Measurements from ENCODE around the gene EXOG. TPM values are rescaled to one million over a fixed set of nuclear protein-coding genes. Genes with fewer than 3 reads are reported as not detected.

EXOG gene
- polyA plus RNA-seq, 3 donors, result 1.6 to 5.4 (median 2.4) TPM

DNA sequence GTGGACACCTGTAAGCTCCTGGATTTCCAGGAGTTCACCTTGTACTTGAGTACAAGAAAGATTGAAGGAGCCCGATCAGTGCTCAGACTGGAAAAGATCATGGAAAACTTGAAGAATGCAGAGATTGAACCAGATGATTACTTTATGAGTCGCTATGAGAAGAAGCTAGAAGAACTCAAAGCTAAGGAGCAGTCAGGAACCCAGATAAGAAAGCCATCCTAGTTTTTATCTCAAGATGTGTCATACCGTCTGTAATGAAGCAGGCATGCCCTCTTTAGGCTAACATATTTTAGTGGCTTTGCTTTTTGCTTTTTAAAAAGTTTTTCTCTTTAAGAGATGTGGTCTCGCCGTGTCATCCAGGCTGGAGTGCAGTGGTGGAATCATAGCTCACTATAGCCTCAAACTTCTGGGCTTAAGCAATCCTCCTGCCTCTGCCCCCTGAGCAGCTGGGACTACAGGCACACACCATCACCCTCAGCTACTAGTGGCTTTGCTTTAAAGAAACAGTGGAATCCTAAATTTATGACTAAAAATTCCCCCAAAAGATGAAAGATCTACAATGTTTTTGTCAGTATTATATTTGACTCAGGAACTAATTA is 28.1 kb downstream of the EXOG start:
- Histone ChIP-seq H3K27ac (ENCODE audit: low read depth in 1 of 2, low read length in 2 of 2) (no peak overlapping the region), H3K27me3 (ENCODE audit: control insufficient read depth in 2 of 2, insufficient read depth in 2 of 2, low read length in 2 of 2) (no peaks in the 10 kb centered on the region), H3K9me3 (replicated peaks in 1 of 2; ENCODE audit: control insufficient read depth in 1 of 2, insufficient read depth in 1 of 2, low read length in 2 of 2) (no peaks in the 10 kb centered on the region), H3K4me2 (replicated peaks; ENCODE audit: extremely low read depth, low read length, poor library complexity, severe bottlenecking) (no peak overlapping the region), H3K4me1 (ENCODE audit: control insufficient read depth in 1 of 2, insufficient read depth in 2 of 2, low read length in 2 of 2) (no peaks in the 10 kb centered on the region), H3K36me3 (replicated peaks in 1 of 2; ENCODE audit: control insufficient read depth in 1 of 2, insufficient read depth in 2 of 2, low read length in 2 of 2) (peaks cover 34 to 77% of the 10 kb centered on the region in 2 donors), H2AFZ (ENCODE audit: insufficient read depth, low read depth, low read length, poor library complexity, severe bottlenecking) (no peak overlapping the region), H3K9ac (ENCODE audit: insufficient read depth, low read length, poor library complexity, severe bottlenecking) (no peak overlapping the region), H3K79me2 (ENCODE audit: insufficient read depth, low read length) (no peaks in the 10 kb centered on the region), H3K4me3 (replicated peaks in 1 of 3; ENCODE audit: low read depth in 2 of 3, low read length in 3 of 3) (no peak overlapping the region), H4K20me1 (ENCODE audit: insufficient read depth, low read length) (peaks cover 3% of the 10 kb centered on the region)
- 97% methylated on average over 3 of the region's 5 CpGs for WGBS (ENCODE audit: insufficient coverage)
- no peaks in the 10 kb centered on the region for H3K27me3 Mint-ChIP-seq (ENCODE audit: low read depth in 3 of 3)
- no peak overlapping the region for H3K4me3 Mint-ChIP-seq
- TF ChIP-seq, protein P1, sequence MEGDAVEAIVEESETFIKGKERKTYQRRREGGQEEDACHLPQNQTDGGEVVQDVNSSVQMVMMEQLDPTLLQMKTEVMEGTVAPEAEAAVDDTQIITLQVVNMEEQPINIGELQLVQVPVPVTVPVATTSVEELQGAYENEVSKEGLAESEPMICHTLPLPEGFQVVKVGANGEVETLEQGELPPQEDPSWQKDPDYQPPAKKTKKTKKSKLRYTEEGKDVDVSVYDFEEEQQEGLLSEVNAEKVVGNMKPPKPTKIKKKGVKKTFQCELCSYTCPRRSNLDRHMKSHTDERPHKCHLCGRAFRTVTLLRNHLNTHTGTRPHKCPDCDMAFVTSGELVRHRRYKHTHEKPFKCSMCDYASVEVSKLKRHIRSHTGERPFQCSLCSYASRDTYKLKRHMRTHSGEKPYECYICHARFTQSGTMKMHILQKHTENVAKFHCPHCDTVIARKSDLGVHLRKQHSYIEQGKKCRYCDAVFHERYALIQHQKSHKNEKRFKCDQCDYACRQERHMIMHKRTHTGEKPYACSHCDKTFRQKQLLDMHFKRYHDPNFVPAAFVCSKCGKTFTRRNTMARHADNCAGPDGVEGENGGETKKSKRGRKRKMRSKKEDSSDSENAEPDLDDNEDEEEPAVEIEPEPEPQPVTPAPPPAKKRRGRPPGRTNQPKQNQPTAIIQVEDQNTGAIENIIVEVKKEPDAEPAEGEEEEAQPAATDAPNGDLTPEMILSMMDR (IDR thresholded peaks at IDR 0.05), result no peak
- intact Hi-C loops (cut with micrococcal nuclease), result loop anchor here (5.0 to 10.0 kb wide), 2 partner anchors 471 to 503 kb away; no protein-coding TSS in a partner anchor
- H3K27ac Mint-ChIP-seq, result no peak overlapping the region
- DNase-seq, result no peak
- H3K4me1 Mint-ChIP-seq, result peaks cover 4% of the 10 kb centered on the region
- H3K36me3 Mint-ChIP-seq, result peaks cover 68% of the 10 kb centered on the region in 2 donors
- H3K9me3 Mint-ChIP-seq, result no peaks in the 10 kb centered on the region

DNA sequence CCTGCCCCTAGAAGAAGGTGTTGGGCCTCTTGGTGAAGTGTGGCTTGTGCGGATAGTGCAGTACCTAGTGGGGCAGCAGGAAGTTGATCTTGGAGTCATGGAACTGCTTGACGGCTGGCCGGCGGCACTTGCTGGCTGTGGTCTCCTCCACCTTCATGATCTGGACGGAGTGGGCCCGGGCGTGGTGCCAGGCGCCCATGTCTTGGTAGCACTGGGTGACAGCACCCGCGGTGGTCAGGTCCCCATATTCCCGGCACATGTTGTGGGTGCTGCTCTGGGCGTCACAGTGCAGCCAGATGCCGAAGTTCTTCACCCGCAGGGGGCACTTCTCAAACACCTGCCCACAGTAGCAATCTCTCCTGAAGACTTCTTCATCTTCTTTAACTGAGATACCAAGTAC is 30.7 kb downstream of the EXOG start:
- Histone ChIP-seq H4K20me1 (ENCODE audit: insufficient read depth, low read length) (no peaks in the 10 kb centered on the region), H3K79me2 (ENCODE audit: insufficient read depth, low read length) (no peaks in the 10 kb centered on the region), H3K9me3 (replicated peaks in 1 of 2; ENCODE audit: control insufficient read depth in 1 of 2, insufficient read depth in 1 of 2, low read length in 2 of 2) (no peaks in the 10 kb centered on the region), H3K4me1 (ENCODE audit: control insufficient read depth in 1 of 2, insufficient read depth in 2 of 2, low read length in 2 of 2) (no peaks in the 10 kb centered on the region), H2AFZ (ENCODE audit: insufficient read depth, low read depth, low read length, poor library complexity, severe bottlenecking) (no peak overlapping the region), H3K36me3 (replicated peaks in 1 of 2; ENCODE audit: control insufficient read depth in 1 of 2, insufficient read depth in 2 of 2, low read length in 2 of 2) (peaks cover 34 to 72% of the 10 kb centered on the region in 2 donors), H3K4me2 (replicated peaks; ENCODE audit: extremely low read depth, low read length, poor library complexity, severe bottlenecking) (no peak overlapping the region), H3K4me3 (replicated peaks in 1 of 3; ENCODE audit: low read depth in 2 of 3, low read length in 3 of 3) (no peak overlapping the region), H3K27me3 (ENCODE audit: control insufficient read depth in 2 of 2, insufficient read depth in 2 of 2, low read length in 2 of 2) (no peaks in the 10 kb centered on the region), H3K9ac (ENCODE audit: insufficient read depth, low read length, poor library complexity, severe bottlenecking) (no peak overlapping the region), H3K27ac (ENCODE audit: low read depth in 1 of 2, low read length in 2 of 2) (no peak overlapping the region)
- intact Hi-C loops (cut with micrococcal nuclease), result loop anchor here in 1 of 2 donors (10.0 kb wide), 1 partner anchor 468 kb away; no protein-coding TSS in a partner anchor
- no peak for DNase-seq
- H3K4me1 Mint-ChIP-seq, result no peaks in the 10 kb centered on the region
- H3K27ac Mint-ChIP-seq, result no peak overlapping the region
- no peaks in the 10 kb centered on the region for H3K9me3 Mint-ChIP-seq
- H3K27me3 Mint-ChIP-seq (ENCODE audit: low read depth in 3 of 3), result no peaks in the 10 kb centered on the region
- WGBS (ENCODE audit: insufficient coverage), result 96% methylated on average over 12 of the region's 14 CpGs
- TF ChIP-seq, protein P1 (IDR thresholded peaks at IDR 0.05), result no peak
- H3K4me3 Mint-ChIP-seq, result no peak overlapping the region
- peaks cover 64 to 65% of the 10 kb centered on the region in 2 donors for H3K36me3 Mint-ChIP-seq
